Lung microvascular endothelial cell (primary cell): ENCODE measurements around the gene TSSK3. TPM values are rescaled to one million over a fixed set of nuclear protein-coding genes. Genes with fewer than 3 reads are reported as not detected.

ENCODE experiments used
- DNase-seq, 2 donors: peaks; one replicate each; pipeline versions ENCODE4 v3.0.0 to v3.0.0-alpha.2; 2010; ENCODE audit warnings: low read depth in 2 of 2
- total RNA-seq: library from RNA; depleted of rRNA; stranded (reverse); fragments of >200 nt; gene quantifications from 2 replicates; pipeline ENCODE4 v1.2.1, GENCODE V29; 2014

Gene TSSK3
- total RNA-seq, 1 donor from 2014 or later: not detected

- peak in 1 of 2 donors; percentile 12 for DNase-seq
Measured at GRCh38 chr1:32398401-32398800, 36.1 kb downstream of the TSSK3 start.

- DNase-seq: no peak
Measured at GRCh38 chr1:32399843-32400242, 37.5 kb downstream of the TSSK3 start.

- peak; percentile 71 to 76 for DNase-seq
Measured at GRCh38 chr1:32400876-32401631, 38.7 kb downstream of the TSSK3 start.

GRCh38 chr1:32404946-32405345, 42.6 kb downstream of the TSSK3 start:
- DNase-seq: no peak

GRCh38 chr1:32405672-32406467, 43.5 kb downstream of the TSSK3 start:
- no peak for DNase-seq

- DNase-seq: peak in 1 of 2 donors; percentile 41
Measured at GRCh38 chr1:32406629-32407111, 44.3 kb downstream of the TSSK3 start.

GRCh38 chr1:32411261-32411660, 48.9 kb downstream of the TSSK3 start:
- DNase-seq: no peak

- peak; percentile 77 to 85 for DNase-seq
Measured at GRCh38 chr1:32413507-32414185, 51.3 kb downstream of the TSSK3 start.

Other genes starting within 250 kb of the TSSK3 start
- gene TXLNA, start 182.9 kb upstream of the TSSK3 start, total RNA-seq: 46.6 and 64.9 TPM in 2 replicates
- 12.3 and 15.5 TPM in 2 replicates for gene CCDC28B, start 161.9 kb upstream of the TSSK3 start, total RNA-seq
- 0.65 and 0.79 TPM in 2 replicates for gene IQCC, start 156.9 kb upstream of the TSSK3 start, total RNA-seq
- not detected in 2 replicates for gene DCDC2B, start 153.4 kb upstream of the TSSK3 start, total RNA-seq
- gene TMEM234, start 140.2 kb upstream of the TSSK3 start, total RNA-seq: 8.7 and 11.1 TPM in 2 replicates
- 227 and 275 TPM in 2 replicates for gene EIF3I, start 140.1 kb upstream of the TSSK3 start, total RNA-seq
- 0.79 and 0.87 TPM in 2 replicates for gene FAM167B, start 115.3 kb upstream of the TSSK3 start, total RNA-seq
- under 0.01 TPM in 2 replicates for gene LCK, start 111.3 kb upstream of the TSSK3 start, total RNA-seq
- 113 and 114 TPM in 2 replicates for gene HDAC1, start 70.5 kb upstream of the TSSK3 start, total RNA-seq
- gene MARCKSL1, start 26.3 kb upstream of the TSSK3 start, total RNA-seq: 101 and 118 TPM in 2 replicates
- gene FAM229A, start 54 bp upstream of the TSSK3 start, total RNA-seq: 0.22 and 0.99 TPM in 2 replicates
- 29.6 and 50.2 TPM in 2 replicates for gene BSDC1, start 31.9 kb downstream of the TSSK3 start, total RNA-seq
- gene ZBTB8B, start 102.5 kb downstream of the TSSK3 start, total RNA-seq: under 0.01 TPM in 2 replicates
- gene ZBTB8A, start 176.9 kb downstream of the TSSK3 start, total RNA-seq: 5.7 and 8.9 TPM in 2 replicates